NCI-H748 (cell line): Measurements from ENCODE around the gene DAB2IP.
"Not testable (repeated sequence)": the region's sequence is repeated elsewhere in the genome, so short reads cannot be mapped to it uniquely, and the experiment has no call there.

Experiments used
- DNase-seq: peaks from one replicate; lab custom pipeline; 2025; ENCODE audit not compliant: unreplicated experiment; lab: John Stamatoyannopoulos, UW

The DAB2IP gene

GRCh38 chr9:121741228-121741918 is 89.9 kb downstream of the DAB2IP start:
- no peak for DNase-seq

GRCh38 chr9:121741919-121742283 is 90.5 kb downstream of the DAB2IP start:
- not testable (repeated sequence) for DNase-seq

GRCh38 chr9:121742923-121743322 is 91.5 kb downstream of the DAB2IP start:
- DNase-seq, result no peak

DNA sequence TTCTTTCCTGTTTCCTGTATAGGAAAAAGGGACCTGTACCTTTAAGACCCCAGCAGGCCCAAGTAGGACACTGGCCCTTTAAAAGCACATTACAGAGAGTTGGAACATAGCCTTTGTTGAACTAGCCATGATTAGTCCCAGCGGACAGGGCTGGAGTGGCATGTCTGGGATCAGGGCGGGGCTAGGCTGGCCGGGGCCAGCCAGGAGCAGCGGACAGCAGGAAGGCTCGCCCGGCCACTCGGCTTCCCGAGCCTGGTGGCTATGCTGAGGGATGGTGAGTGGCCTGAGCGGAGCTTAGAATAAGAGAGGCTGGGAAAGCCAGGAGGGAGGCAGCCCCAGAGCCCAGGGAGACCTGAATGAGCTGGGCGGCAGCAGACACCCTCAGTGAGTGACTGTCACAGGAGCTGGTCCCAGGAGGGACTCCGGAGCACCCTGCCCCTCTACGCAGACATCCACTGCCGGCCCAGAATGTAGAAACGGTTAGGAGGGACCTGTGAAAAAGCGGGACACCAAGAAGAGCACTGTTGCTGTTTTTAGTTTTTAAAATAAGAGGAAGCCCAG is 92.1 kb downstream of the DAB2IP start:
- DNase-seq, result peak; percentile 60

DNA sequence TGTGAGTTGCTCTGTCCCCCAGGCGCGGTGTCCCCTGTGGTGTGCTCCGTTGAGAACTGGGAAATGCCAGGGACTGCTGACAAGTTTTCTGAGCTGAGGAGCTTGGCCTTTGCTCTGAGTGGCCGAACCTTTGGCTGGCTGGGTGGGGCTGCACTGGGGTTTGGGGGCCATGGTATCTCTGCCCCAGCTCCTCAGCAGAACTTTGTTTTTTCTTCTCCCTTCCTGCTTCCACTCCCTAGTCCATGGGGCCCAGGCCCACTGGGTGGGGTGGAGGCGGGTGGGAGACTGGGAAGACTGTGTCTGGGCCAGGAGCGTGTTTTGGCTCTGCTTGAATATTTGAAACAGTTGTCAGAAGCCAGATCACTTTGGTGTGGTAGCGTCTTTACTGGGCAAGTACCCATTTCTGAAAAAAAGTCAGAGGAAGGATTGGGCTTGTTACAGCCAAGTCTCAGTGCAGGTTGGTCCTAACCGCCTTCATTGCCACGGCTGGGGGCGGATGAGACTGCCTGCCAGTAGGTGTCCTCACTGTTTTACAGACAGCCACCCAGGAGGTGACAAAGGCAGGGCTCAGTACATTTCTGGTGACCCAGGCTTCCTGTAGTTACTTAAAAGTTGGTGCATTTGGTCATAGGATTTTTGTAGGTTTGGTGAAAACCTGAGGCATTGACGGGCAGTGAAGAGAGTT is 92.7 kb downstream of the DAB2IP start:
- peak; percentile 29 for DNase-seq

GRCh38 chr9:121744687-121745395 is 93.4 kb downstream of the DAB2IP start:
- no peak for DNase-seq

DNA sequence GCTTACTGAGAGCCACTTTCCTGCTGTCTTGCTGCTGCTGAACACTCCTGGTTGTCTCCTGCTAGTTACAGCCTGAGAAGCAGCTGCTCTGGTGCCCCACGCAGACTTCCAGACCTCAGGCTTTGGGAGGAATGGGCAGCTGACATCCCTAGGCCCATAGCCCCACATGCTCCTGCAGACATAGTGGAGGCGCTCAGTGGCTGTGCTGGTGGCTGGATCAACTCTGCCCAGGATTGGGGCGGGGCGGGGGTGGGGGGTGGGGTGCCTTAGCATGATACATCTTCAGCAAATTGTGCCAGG is 93.9 kb downstream of the DAB2IP start:
- no peak for DNase-seq

GRCh38 chr9:121746411-121746810 is 95.0 kb downstream of the DAB2IP start:
- DNase-seq, result no peak

DNA sequence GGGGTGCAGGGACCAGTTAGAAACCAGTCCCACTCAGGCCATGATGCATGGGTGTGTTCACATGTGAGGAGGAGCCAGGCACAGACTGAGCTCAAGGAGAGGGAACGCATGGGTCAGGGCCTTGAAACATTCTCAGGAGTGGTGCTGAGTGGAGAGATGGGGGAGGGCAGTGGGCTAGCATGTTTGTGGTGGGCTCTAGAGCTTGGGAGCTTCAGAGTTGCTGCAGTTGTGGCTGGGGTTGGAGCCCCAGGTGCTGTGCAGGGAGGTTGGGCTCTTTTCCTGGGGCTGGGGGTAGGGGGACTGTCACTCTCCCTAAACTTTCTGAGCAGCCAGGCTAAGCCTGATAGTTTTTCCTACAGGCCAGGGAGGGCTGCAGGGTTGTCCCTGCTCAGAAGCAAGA is 95.4 kb downstream of the DAB2IP start:
- no peak for DNase-seq

GRCh38 chr9:121748074-121748473 is 96.6 kb downstream of the DAB2IP start:
- no peak for DNase-seq

GRCh38 chr9:121748727-121749423 is 97.4 kb downstream of the DAB2IP start:
- DNase-seq, result no peak

DNA sequence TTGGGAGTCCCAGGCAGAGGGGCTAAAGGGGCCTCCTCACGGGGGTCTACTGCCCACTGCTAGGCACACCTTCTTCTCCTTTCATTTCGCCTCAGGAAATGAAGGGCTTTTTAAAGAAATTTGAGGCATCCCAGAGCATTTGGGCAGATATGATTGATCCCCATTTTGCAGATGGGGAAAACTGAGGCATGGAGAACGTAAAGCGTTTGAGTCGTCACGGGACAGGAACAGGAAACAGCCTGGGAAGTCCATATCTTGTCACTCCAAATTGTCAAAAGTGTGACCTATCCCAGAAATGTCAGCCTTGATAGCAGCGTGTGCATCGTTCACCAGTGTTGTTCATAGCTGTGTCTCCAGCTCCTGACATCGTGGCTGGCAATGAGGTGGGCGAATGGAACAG is 98.2 kb downstream of the DAB2IP start:
- no peak for DNase-seq

DNA sequence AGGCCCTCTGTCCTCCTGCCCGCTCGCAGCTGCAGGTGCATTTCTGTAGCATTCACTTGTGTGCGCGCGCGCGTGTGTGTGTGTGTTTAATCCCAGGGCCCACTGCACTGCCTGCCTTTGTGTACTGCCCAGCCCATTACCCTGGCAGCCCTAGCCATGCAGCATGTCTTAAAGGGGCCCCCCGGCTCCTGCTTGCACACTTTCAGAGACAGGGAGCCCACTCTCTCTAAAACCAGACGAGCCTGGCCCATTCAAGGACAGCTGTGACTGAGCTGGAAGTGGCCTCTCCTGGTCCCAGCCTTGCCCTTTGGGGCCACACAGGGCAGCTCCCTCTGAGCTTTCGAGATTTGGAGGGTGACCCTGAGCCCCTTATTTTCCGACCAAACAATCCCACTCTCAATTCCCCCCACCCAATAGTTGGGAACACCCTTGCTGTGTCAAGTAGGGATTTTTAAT is 98.9 kb downstream of the DAB2IP start:
- DNase-seq, result peak; percentile 11

- DNase-seq, result no peak
Observed at GRCh38 chr9:121750715-121751623, 99.5 kb downstream of the DAB2IP start.

DNA sequence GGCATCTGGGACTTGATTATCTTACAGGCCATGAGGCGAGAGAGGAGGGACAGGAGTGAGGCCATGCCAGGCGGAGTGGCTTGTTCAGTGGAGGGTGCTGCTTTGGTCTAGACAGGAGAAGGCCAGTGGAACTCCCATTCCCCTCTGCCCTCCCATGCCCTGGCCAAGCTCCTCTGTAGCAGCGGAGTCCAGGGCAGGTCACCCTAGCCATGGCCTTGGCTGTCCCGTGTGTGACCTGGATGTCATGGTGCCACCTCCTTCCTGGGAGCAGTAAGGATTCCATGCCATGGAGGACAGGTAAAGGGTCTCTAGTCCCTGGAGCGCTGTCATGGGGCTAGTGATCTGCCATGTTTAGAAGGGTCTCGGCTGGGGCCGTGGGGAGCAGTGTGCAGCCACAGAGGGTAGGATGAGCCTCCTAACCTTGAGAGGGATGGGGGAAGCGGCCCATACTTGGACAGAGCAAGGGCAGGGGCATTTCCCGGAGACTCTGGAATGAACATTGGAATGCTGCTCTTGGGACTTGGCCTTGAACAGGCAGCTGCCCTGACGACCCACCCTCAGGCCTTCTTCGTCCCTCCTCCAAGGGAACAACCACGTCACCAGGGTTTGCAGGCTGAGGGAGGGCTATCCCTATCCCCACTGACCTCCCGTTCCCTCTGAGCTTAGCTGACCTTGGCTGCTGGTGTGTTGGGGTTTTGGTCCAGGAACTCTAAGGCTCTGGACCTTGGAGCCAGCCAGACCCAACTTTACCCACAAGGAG is 100.4 kb downstream of the DAB2IP start:
- DNase-seq, result no peak

DNA sequence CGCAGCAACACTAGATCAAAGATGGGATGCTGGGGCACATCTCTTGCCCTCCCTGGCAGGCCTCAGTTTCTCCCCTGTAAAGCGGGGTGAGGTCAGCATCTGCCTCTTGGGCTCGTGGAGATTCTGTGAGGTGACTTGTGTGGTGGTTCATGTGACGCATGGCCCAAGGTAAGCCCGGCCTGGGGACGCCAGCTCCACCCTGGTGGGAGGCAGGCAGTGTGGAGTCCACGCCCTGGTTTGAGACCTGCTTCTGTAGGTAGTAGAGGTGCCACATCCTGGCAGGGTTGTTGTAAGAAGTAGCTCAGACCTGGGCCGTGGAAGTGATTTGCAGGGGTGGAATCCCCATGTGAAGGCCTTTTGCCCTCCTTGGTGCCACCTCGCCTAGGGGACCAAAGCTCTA is 101.5 kb downstream of the DAB2IP start:
- no peak for DNase-seq

- DNase-seq, result no peak
Observed at GRCh38 chr9:121753802-121754654, 102.6 kb downstream of the DAB2IP start.

DNA sequence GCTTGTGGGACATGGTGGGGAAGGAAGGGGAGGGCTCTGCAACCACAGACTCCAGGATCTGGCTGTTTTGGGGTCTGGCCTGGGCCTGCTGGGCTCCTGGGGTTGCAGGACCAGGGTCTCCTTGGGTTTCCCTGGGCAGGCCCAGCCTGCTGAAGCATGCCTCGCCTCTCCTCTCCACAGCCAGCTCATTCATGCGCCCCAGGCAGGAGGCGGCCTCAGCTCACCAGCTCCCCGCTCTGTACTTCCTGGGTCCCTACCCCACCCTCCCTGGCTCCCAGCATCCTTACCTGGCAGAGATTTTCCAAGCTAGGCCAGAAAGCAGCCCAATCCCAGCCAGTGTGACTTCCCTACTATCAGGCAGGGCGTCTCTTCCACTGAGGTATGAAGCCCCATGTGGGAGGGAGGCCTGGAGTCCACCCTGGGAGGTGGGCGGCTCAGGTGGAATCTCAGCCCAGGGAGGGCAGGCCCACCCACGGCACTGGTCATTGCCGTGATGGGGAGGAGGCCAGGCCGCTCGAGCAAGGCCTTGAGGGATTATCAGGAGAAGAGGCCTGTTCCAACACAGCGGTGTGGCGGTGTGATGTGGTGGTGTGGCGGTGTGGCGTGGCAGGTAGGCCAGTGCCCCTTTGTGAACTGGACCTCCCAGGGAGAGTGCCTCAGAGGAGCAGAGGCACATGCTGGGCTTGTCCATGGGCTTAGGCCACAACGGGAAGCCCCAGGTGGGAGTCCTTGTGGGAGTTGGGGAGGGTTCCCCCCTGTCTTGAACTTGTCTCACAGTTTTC is 103.4 kb downstream of the DAB2IP start:
- no peak for DNase-seq
